GM12878 (cell line): ENCODE measurements around the gene PLXNA2.

ENCODE experiments used
- ASH2L ChIP-seq: fragments of 300-600, 200-600 bp; sonication (generic); IDR thresholded peaks from 2 replicates; pipeline ENCODE4 v1.6.1; 2017; ENCODE audit warnings: low read depth, mild to moderate bottlenecking, borderline replicate concordance
- ATF3 ChIP-seq: IDR thresholded peaks from 2 replicates; pipeline ENCODE4 v1.6.1; 2011; ENCODE audit warnings: low read depth, mild to moderate bottlenecking, low read length, moderate library complexity, borderline replicate concordance; ENCODE audit errors: extremely low read depth
- BHLHE40 ChIP-seq, 2 experiments: fragments of 450-650 bp in 1 of 2; IDR thresholded peaks; 2 replicates each; pipeline ENCODE4 v1.6.1; 2011 to 2017; ENCODE audit warnings: low read depth in 2 of 2, borderline replicate concordance in 1 of 2, improper control_type of control experiment in 1 of 2, low read length in 1 of 2, mild to moderate bottlenecking in 1 of 2
- CBX5 ChIP-seq: sonication (generic); IDR thresholded peaks from 2 replicates; pipeline ENCODE4 v1.6.1; 2016; ENCODE audit warnings: low read depth, moderate library complexity, mild to moderate bottlenecking, inconsistent platforms
- CTCF ChIP-seq, 3 experiments: IDR thresholded peaks in 2 of 3; conservative IDR thresholded peaks in 1 of 3; 2 replicates each; pipeline ENCODE4 v1.5.1; 2011; ENCODE audit warnings: low read depth in 3 of 3, low read length in 3 of 3, mild to moderate bottlenecking in 3 of 3, control low read depth in 2 of 3, moderate library complexity in 2 of 3, inconsistent platforms in 1 of 3, mixed read lengths in 1 of 3; ENCODE audit not compliant: control insufficient read depth in 2 of 3, insufficient read depth in 1 of 3; ENCODE audit errors: extremely low read depth in 1 of 3
- EZH2 ChIP-seq: IDR thresholded peaks from 2 replicates; pipeline ENCODE4 v1.6.1; 2012; ENCODE audit warnings: low read depth, mild to moderate bottlenecking, control low read depth, inconsistent platforms, low read length, borderline replicate concordance; ENCODE audit not compliant: control insufficient read depth
- MLLT1 ChIP-seq: fragments of 450-650 bp; IDR thresholded peaks from 2 replicates; pipeline ENCODE4 v1.6.1; 2016; ENCODE audit warnings: mild to moderate bottlenecking
- POLR2A ChIP-seq: IDR thresholded peaks from 2 replicates; pipeline ENCODE4 v1.6.1; 2011; ENCODE audit warnings: low read depth, mild to moderate bottlenecking, low read length
- POLR2AphosphoS5 ChIP-seq: IDR thresholded peaks from 2 replicates; pipeline ENCODE4 v1.6.1; 2011; ENCODE audit warnings: mild to moderate bottlenecking, low read length, inconsistent platforms
- SMC3 ChIP-seq: IDR thresholded peaks from 2 replicates; pipeline ENCODE4 v1.6.1; 2011; ENCODE audit warnings: low read length, improper control_type of control experiment, borderline replicate concordance
- USF2 ChIP-seq: IDR thresholded peaks from 2 replicates; pipeline ENCODE4 v1.6.1; 2011; ENCODE audit warnings: low read depth, low read length, improper control_type of control experiment, borderline replicate concordance
- ZNF24 ChIP-seq: fragments of 450-650 bp; IDR thresholded peaks from 2 replicates; pipeline ENCODE4 v1.6.1; 2017; ENCODE audit warnings: antibody characterized with exemption, mild to moderate bottlenecking

GRCh38 chr1:207991583-207992026 is 252.6 kb downstream of the PLXNA2 start:
- TF ChIP-seq BHLHE40 (IDR thresholded peaks at IDR 0.05; ENCODE audit: borderline replicate concordance in 1 of 2, low read depth in 2 of 2, low read length in 1 of 2) (no peak), CTCF (IDR thresholded peaks at IDR 0.05 in 2 of 3, conservative IDR thresholded peaks at IDR 0.05 in 1 of 3; ENCODE audit: control insufficient read depth in 2 of 3, extremely low read depth in 1 of 3, insufficient read depth in 1 of 3, low read depth in 3 of 3, low read length in 3 of 3) (no peak), POLR2A (no peak), POLR2AphosphoS5 (no peak), MLLT1 (no peak), EZH2 (no peak), ATF3 (no peak), SMC3 (no peak), CBX5 (no peak), ASH2L (no peak), USF2 (no peak), ZNF24 (no peak)
